Kidney (tissue), 14 donors: ENCODE measurements around the gene ARMC6. TPM values are rescaled to one million over a fixed set of nuclear protein-coding genes. Genes with fewer than 3 reads are reported as not detected.

Source experiments
- DNase-seq, 5 donors: peaks; one replicate each; pipeline ENCODE4 v3.0.0-alpha.2; 2013 to 2020
- FAIRE-seq: peaks from 2 replicates; lab custom pipeline; 2012; peaks lifted over from hg19 to GRCh38; lab: Jason Lieb, UNC
- H3K27ac ChIP-seq, 2 donors: one replicate each; pipeline ENCODE4 v1.7.0; 2013; ENCODE audit warnings: low read depth in 2 of 2, low read length in 2 of 2, inconsistent platforms in 1 of 2
- H3K27me3 ChIP-seq: one replicate; pipeline ENCODE4 v1.7.1; 2013; ENCODE audit warnings: low read length, inconsistent platforms; ENCODE audit not compliant: control insufficient read depth, insufficient read depth
- H3K36me3 ChIP-seq, 3 donors: one replicate each; pipeline versions ENCODE4 v1.7.0 to v1.7.1; 2013; ENCODE audit warnings: low read length in 3 of 3, control low read depth in 1 of 3, inconsistent platforms in 1 of 3; ENCODE audit not compliant: insufficient read depth in 3 of 3, control insufficient read depth in 2 of 3
- H3K4me1 ChIP-seq, 3 donors: one replicate each; pipeline versions ENCODE4 v1.7.0 to v1.7.1; 2013; ENCODE audit warnings: low read length in 3 of 3, inconsistent platforms in 1 of 3, low read depth in 1 of 3; ENCODE audit not compliant: control insufficient read depth in 2 of 3, insufficient read depth in 2 of 3
- H3K4me3 ChIP-seq, 3 donors: one replicate each; pipeline versions ENCODE4 v1.7.0 to v1.8.1; 2013; ENCODE audit warnings: low read length in 3 of 3, control low read depth in 1 of 3, inconsistent platforms in 1 of 3
- H3K9ac ChIP-seq, 3 donors: one replicate each; pipeline versions ENCODE4 v1.7.0 to v1.7.1; 2013; ENCODE audit warnings: low read length in 3 of 3, control low read depth in 1 of 3, inconsistent platforms in 1 of 3
- H3K9me3 ChIP-seq, 3 donors: one replicate each; pipeline versions ENCODE4 v1.7.0 to v1.7.1; 2013; ENCODE audit warnings: low read length in 3 of 3, control low read depth in 1 of 3, inconsistent platforms in 1 of 3; ENCODE audit not compliant: control insufficient read depth in 2 of 3, insufficient read depth in 1 of 3
- intact Hi-C: fragments of 100-400 bp; cut with DNase I; formaldehyde crosslinking; loops from one replicate; pipeline ENCODE4 v1.11.1; 2022
- polyA plus RNA-seq: library from polyadenylated mRNA; stranded (reverse); fragments of 350-450 nt; fragmentation: Illumina TruSeq; extraction: RNeasy Lipid Tissue Mini Kit (QIAGEN cat#74804); gene quantifications from one replicate; pipeline ENCODE4 v1.2.3, GENCODE V29; 2014; ENCODE audit warnings: low read depth, low replicate concordance; ENCODE audit not compliant: insufficient read depth
- total RNA-seq: library from RNA; stranded (reverse); fragmentation: NEBNext Ultra II Directional; extraction: Animal tissue kit (Norgen Biotek cat#: 25700); gene quantifications from one replicate; pipeline ENCODE4 v1.2.1, GENCODE V29; 2021
- TF ChIP-seq, protein P1 (sequence below): IDR thresholded peaks from 3 replicates; pipeline ENCODE4 v1.5.1; 2012; ENCODE audit warnings: mild to moderate bottlenecking, moderate library complexity, borderline replicate concordance; ENCODE audit not compliant: insufficient read depth; ENCODE audit errors: extremely low read depth
- donor health status: control.
- donor health status: control.
- donor health status: control.
- donor health status: control.
- donor health status: control.
- donor health status: DM: yes; HTN: yes; CAD: no.
- donor health status: Normal renal cell carcinoma (clear cell type).

ARMC6 gene
- total and polyA plus RNA-seq, 2 donors from 2014 or later = 23.0 to 24.6 TPM

- Histone ChIP-seq H3K27me3 (no peaks in the 10 kb centered on the region), H3K27ac (peak overlapping the region; percentile 53 to 74), H3K36me3 (peaks cover 6 to 34% (median 24%) of the 10 kb centered on the region in 3 donors), H3K9ac (peak overlapping the region in 1 of 3 donors; percentile 8), H3K4me1 (peaks cover 0 to 18% (median 0%) of the 10 kb centered on the region in 3 donors), H3K4me3 (no peak overlapping the region), H3K9me3 (no peaks in the 10 kb centered on the region)
- TF ChIP-seq, protein P1, sequence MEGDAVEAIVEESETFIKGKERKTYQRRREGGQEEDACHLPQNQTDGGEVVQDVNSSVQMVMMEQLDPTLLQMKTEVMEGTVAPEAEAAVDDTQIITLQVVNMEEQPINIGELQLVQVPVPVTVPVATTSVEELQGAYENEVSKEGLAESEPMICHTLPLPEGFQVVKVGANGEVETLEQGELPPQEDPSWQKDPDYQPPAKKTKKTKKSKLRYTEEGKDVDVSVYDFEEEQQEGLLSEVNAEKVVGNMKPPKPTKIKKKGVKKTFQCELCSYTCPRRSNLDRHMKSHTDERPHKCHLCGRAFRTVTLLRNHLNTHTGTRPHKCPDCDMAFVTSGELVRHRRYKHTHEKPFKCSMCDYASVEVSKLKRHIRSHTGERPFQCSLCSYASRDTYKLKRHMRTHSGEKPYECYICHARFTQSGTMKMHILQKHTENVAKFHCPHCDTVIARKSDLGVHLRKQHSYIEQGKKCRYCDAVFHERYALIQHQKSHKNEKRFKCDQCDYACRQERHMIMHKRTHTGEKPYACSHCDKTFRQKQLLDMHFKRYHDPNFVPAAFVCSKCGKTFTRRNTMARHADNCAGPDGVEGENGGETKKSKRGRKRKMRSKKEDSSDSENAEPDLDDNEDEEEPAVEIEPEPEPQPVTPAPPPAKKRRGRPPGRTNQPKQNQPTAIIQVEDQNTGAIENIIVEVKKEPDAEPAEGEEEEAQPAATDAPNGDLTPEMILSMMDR = peak; percentile 37
- FAIRE-seq = no peak
- intact Hi-C loops = no loop called here
- DNase-seq = peak in 2 of 5 donors; percentile 2 to 20
Observed at GRCh38 chr19:19026299-19026971, 7.0 kb upstream of the ARMC6 start.

DNA sequence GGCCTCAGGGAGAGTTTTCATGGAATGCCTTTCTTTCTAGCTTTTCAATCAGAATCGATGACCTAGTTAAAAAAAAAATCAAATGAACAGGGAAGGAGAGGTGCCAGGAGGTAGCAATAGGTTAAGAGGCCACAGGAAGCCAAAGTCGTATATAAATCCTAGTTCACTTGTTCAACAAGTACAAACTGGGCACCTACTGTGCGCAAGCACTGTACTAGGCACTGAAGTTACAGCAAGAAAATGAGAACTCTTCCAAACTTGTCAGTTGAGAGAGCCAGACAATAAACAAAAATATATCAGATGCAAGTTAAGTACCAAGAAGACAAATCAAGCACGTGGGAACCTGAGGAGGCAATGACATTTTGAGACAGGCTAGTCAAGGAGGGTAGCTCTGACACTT, 6.2 kb upstream of the ARMC6 start:
- Histone ChIP-seq H3K4me1 (peaks cover 0 to 18% (median 0%) of the 10 kb centered on the region in 3 donors), H3K9ac (no peak overlapping the region), H3K36me3 (peaks cover 6 to 34% (median 24%) of the 10 kb centered on the region in 3 donors), H3K27ac (peak overlapping the region in 1 of 2 donors; percentile 28), H3K27me3 (no peaks in the 10 kb centered on the region), H3K4me3 (no peak overlapping the region), H3K9me3 (no peaks in the 10 kb centered on the region)
- DNase-seq (no peak), FAIRE-seq (no peak)
- intact Hi-C loops = no loop called here
- TF ChIP-seq, protein P1 = no peak

DNA sequence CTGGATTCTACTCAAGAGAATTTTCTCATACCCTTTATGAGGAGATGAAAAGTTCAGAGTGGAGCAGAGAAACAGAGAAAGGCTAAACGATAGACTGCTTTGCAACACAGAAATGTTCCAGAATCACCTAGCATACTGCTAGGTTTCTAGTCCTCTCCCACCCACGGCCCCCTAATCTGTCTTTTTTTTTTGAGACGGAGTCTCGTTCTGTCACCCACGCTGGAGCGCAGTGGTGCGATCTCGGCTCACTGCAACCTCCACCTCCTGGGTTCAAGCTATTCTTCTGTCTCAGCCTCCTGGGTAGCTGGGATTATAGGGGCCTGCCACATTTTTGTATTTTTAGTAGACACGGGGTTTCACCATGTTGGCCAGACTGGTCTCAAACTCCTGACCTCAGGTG, 4.9 kb upstream of the ARMC6 start:
- Histone ChIP-seq H3K9me3 (no peaks in the 10 kb centered on the region), H3K9ac (no peak overlapping the region), H3K27ac (no peak overlapping the region), H3K27me3 (no peaks in the 10 kb centered on the region), H3K4me3 (no peak overlapping the region), H3K4me1 (peaks cover 0 to 19% (median 0%) of the 10 kb centered on the region in 3 donors), H3K36me3 (peaks cover 4 to 24% (median 15%) of the 10 kb centered on the region in 3 donors)
- intact Hi-C loops = no loop called here
- no peak for DNase-seq
- no peak for FAIRE-seq
- TF ChIP-seq, protein P1 = no peak
